ENCODE data around the gene MAPK8. TPM values are rescaled to one million over a fixed set of nuclear protein-coding genes. Genes with fewer than 3 reads are reported as not detected.

MAPK8 gene
- total and polyA plus RNA-seq, 4 experiments from 2014 or later: 13.3 to 49.9 (median 35.0) TPM

GRCh38 chr10:48470893-48471805 is 164.7 kb downstream of the MAPK8 start:
- no peaks in the 10 kb centered on the region for H3K4me1 Mint-ChIP-seq
- H3K4me3 Mint-ChIP-seq: no peak overlapping the region
- CTCF ChIA-PET (ENCODE audit: partially characterized antibody): no interaction called here
- H3K27me3 ChIP-seq (ENCODE audit: insufficient read depth, low read length): no peaks in the 10 kb centered on the region
- no peak for DNase-seq
- intact Hi-C loops (cut with micrococcal nuclease): no loop called here
- H3K4me3 ChIP-seq (ENCODE audit: low read length in 2 of 2): no peak overlapping the region
- no peak overlapping the region for H3K27ac Mint-ChIP-seq
- H3K9me3 ChIP-seq (ENCODE audit: control insufficient read depth in 1 of 2, low read length in 2 of 2): no peaks in the 10 kb centered on the region
- no peaks in the 10 kb centered on the region for H3K4me1 ChIP-seq (ENCODE audit: insufficient read depth, low read length)
- POLR2A ChIA-PET (ENCODE audit: partially characterized antibody): no interaction called here
- no peak overlapping the region for H3K27ac ChIP-seq (ENCODE audit: low read depth, low read length)
- H3K36me3 Mint-ChIP-seq: no peaks in the 10 kb centered on the region
- H3K9me3 Mint-ChIP-seq: no peaks in the 10 kb centered on the region
- no peaks in the 10 kb centered on the region for H3K36me3 ChIP-seq (ENCODE audit: insufficient read depth, low read length)
- H3K27me3 Mint-ChIP-seq: peaks cover 0 to 2% of the 10 kb centered on the region in 2 donors

GRCh38 chr10:48472501-48473069 is 166.1 kb downstream of the MAPK8 start:
- Mint-ChIP-seq H3K27me3 (peaks cover 0 to 2% of the 10 kb centered on the region in 2 donors), H3K4me3 (no peak overlapping the region), H3K27ac (no peak overlapping the region), H3K9me3 (no peaks in the 10 kb centered on the region), H3K4me1 (no peaks in the 10 kb centered on the region), H3K36me3 (no peaks in the 10 kb centered on the region)
- no peaks in the 10 kb centered on the region for H3K27me3 ChIP-seq (ENCODE audit: insufficient read depth, low read length)
- DNase-seq: no peak
- intact Hi-C loops (cut with micrococcal nuclease): no loop called here
- no peaks in the 10 kb centered on the region for H3K36me3 ChIP-seq (ENCODE audit: insufficient read depth, low read length)
- ChIA-PET CTCF (ENCODE audit: partially characterized antibody) (no interaction called here), POLR2A (ENCODE audit: partially characterized antibody) (no interaction called here)
- no peaks in the 10 kb centered on the region for H3K9me3 ChIP-seq (ENCODE audit: control insufficient read depth in 1 of 2, low read length in 2 of 2)
- H3K4me1 ChIP-seq (ENCODE audit: insufficient read depth, low read length): no peaks in the 10 kb centered on the region
- no peak overlapping the region for H3K27ac ChIP-seq (ENCODE audit: low read depth, low read length)
- no peak overlapping the region for H3K4me3 ChIP-seq (ENCODE audit: low read length in 2 of 2)

GRCh38 chr10:48473704-48474103 is 167.2 kb downstream of the MAPK8 start:
- Histone ChIP-seq H3K36me3 (ENCODE audit: insufficient read depth, low read length) (no peaks in the 10 kb centered on the region), H3K4me3 (ENCODE audit: low read length in 2 of 2) (no peak overlapping the region), H3K27ac (ENCODE audit: low read depth, low read length) (no peak overlapping the region), H3K27me3 (ENCODE audit: insufficient read depth, low read length) (no peaks in the 10 kb centered on the region), H3K4me1 (ENCODE audit: insufficient read depth, low read length) (no peaks in the 10 kb centered on the region), H3K9me3 (ENCODE audit: control insufficient read depth in 1 of 2, low read length in 2 of 2) (no peaks in the 10 kb centered on the region)
- intact Hi-C loops (cut with micrococcal nuclease): no loop called here
- no peaks in the 10 kb centered on the region for H3K36me3 Mint-ChIP-seq
- H3K4me3 Mint-ChIP-seq: no peak overlapping the region
- H3K27me3 Mint-ChIP-seq: peaks cover 2 to 5% of the 10 kb centered on the region in 2 donors
- no peaks in the 10 kb centered on the region for H3K4me1 Mint-ChIP-seq
- H3K27ac Mint-ChIP-seq: no peak overlapping the region
- DNase-seq: no peak
- H3K9me3 Mint-ChIP-seq: no peaks in the 10 kb centered on the region
- ChIA-PET CTCF (ENCODE audit: partially characterized antibody) (no interaction called here), POLR2A (ENCODE audit: partially characterized antibody) (no interaction called here)

GRCh38 chr10:48474765-48475365 is 168.4 kb downstream of the MAPK8 start:
- H3K4me3 Mint-ChIP-seq: no peak overlapping the region
- ChIA-PET CTCF (ENCODE audit: partially characterized antibody) (no interaction called here), POLR2A (ENCODE audit: partially characterized antibody) (no interaction called here)
- Histone ChIP-seq H3K4me3 (ENCODE audit: low read length in 2 of 2) (no peak overlapping the region), H3K36me3 (ENCODE audit: insufficient read depth, low read length) (no peaks in the 10 kb centered on the region), H3K9me3 (ENCODE audit: control insufficient read depth in 1 of 2, low read length in 2 of 2) (no peaks in the 10 kb centered on the region), H3K27me3 (ENCODE audit: insufficient read depth, low read length) (no peaks in the 10 kb centered on the region), H3K4me1 (ENCODE audit: insufficient read depth, low read length) (no peaks in the 10 kb centered on the region), H3K27ac (ENCODE audit: low read depth, low read length) (no peak overlapping the region)
- peaks cover 5% of the 10 kb centered on the region in 2 donors for H3K27me3 Mint-ChIP-seq
- intact Hi-C loops (cut with micrococcal nuclease): no loop called here
- DNase-seq: no peak
- no peak overlapping the region for H3K27ac Mint-ChIP-seq
- H3K9me3 Mint-ChIP-seq: no peaks in the 10 kb centered on the region
- no peaks in the 10 kb centered on the region for H3K4me1 Mint-ChIP-seq
- H3K36me3 Mint-ChIP-seq: no peaks in the 10 kb centered on the region

GRCh38 chr10:48475943-48476278 is 169.4 kb downstream of the MAPK8 start:
- H3K4me3 ChIP-seq (ENCODE audit: low read length in 2 of 2): no peak overlapping the region
- no peaks in the 10 kb centered on the region for H3K4me1 ChIP-seq (ENCODE audit: insufficient read depth, low read length)
- no peaks in the 10 kb centered on the region for H3K27me3 ChIP-seq (ENCODE audit: insufficient read depth, low read length)
- no peak overlapping the region for H3K27ac Mint-ChIP-seq
- intact Hi-C loops (cut with micrococcal nuclease): no loop called here
- H3K4me3 Mint-ChIP-seq: no peak overlapping the region
- H3K36me3 Mint-ChIP-seq: no peaks in the 10 kb centered on the region
- no peak overlapping the region for H3K27ac ChIP-seq (ENCODE audit: low read depth, low read length)
- H3K27me3 Mint-ChIP-seq: peaks cover 5 to 6% of the 10 kb centered on the region in 2 donors
- CTCF ChIA-PET (ENCODE audit: partially characterized antibody): no interaction called here
- POLR2A ChIA-PET (ENCODE audit: partially characterized antibody): no interaction called here
- H3K9me3 Mint-ChIP-seq: no peaks in the 10 kb centered on the region
- no peak for DNase-seq
- H3K9me3 ChIP-seq (ENCODE audit: control insufficient read depth in 1 of 2, low read length in 2 of 2): no peaks in the 10 kb centered on the region
- H3K4me1 Mint-ChIP-seq: no peaks in the 10 kb centered on the region
- no peaks in the 10 kb centered on the region for H3K36me3 ChIP-seq (ENCODE audit: insufficient read depth, low read length)

GRCh38 chr10:48476279-48476982 is 170.0 kb downstream of the MAPK8 start:
- no peak overlapping the region for H3K27ac Mint-ChIP-seq
- no peaks in the 10 kb centered on the region for H3K36me3 ChIP-seq (ENCODE audit: insufficient read depth, low read length)
- H3K4me1 Mint-ChIP-seq: no peaks in the 10 kb centered on the region
- H3K27me3 ChIP-seq (ENCODE audit: insufficient read depth, low read length): no peaks in the 10 kb centered on the region
- POLR2A ChIA-PET (ENCODE audit: partially characterized antibody): no interaction called here
- H3K4me3 ChIP-seq (ENCODE audit: low read length in 2 of 2): no peak overlapping the region
- H3K27ac ChIP-seq (ENCODE audit: low read depth, low read length): no peak overlapping the region
- intact Hi-C loops (cut with micrococcal nuclease): no loop called here
- DNase-seq: no peak
- H3K4me1 ChIP-seq (ENCODE audit: insufficient read depth, low read length): no peaks in the 10 kb centered on the region
- H3K4me3 Mint-ChIP-seq: no peak overlapping the region
- H3K9me3 Mint-ChIP-seq: no peaks in the 10 kb centered on the region
- no peaks in the 10 kb centered on the region for H3K36me3 Mint-ChIP-seq
- H3K9me3 ChIP-seq (ENCODE audit: control insufficient read depth in 1 of 2, low read length in 2 of 2): no peaks in the 10 kb centered on the region
- peaks cover 5 to 6% of the 10 kb centered on the region in 2 donors for H3K27me3 Mint-ChIP-seq
- CTCF ChIA-PET (ENCODE audit: partially characterized antibody): no interaction called here

- no peak for DNase-seq
- intact Hi-C loops (cut with micrococcal nuclease): no loop called here
- CTCF ChIA-PET (ENCODE audit: partially characterized antibody): no interaction called here
Observed at GRCh38 chr10:48477141-48477540, 170.7 kb downstream of the MAPK8 start.

More at GRCh38 chr10:48477141-48477540, 170.7 kb downstream of the MAPK8 start:
- no peaks in the 10 kb centered on the region for H3K27me3 ChIP-seq (ENCODE audit: insufficient read depth, low read length)
- no peak overlapping the region for H3K27ac ChIP-seq (ENCODE audit: low read depth, low read length)
- Mint-ChIP-seq H3K4me1 (no peaks in the 10 kb centered on the region), H3K27ac (no peak overlapping the region), H3K4me3 (no peak overlapping the region), H3K9me3 (no peaks in the 10 kb centered on the region), H3K27me3 (peaks cover 5 to 6% of the 10 kb centered on the region in 2 donors), H3K36me3 (no peaks in the 10 kb centered on the region)
- no peaks in the 10 kb centered on the region for H3K9me3 ChIP-seq (ENCODE audit: control insufficient read depth in 1 of 2, low read length in 2 of 2)
- H3K36me3 ChIP-seq (ENCODE audit: insufficient read depth, low read length): no peaks in the 10 kb centered on the region
- H3K4me3 ChIP-seq (ENCODE audit: low read length in 2 of 2): no peak overlapping the region
- H3K4me1 ChIP-seq (ENCODE audit: insufficient read depth, low read length): no peaks in the 10 kb centered on the region
- POLR2A ChIA-PET (ENCODE audit: partially characterized antibody): no interaction called here

Data from CD4-positive, alpha-beta memory T cell (primary cell).